Measurements from ENCODE around the gene BRIP1. TPM values are rescaled to one million over a fixed set of nuclear protein-coding genes. Genes with fewer than 3 reads are reported as not detected.

Gene BRIP1
- total and polyA plus RNA-seq, 2 experiments from 2014 or later: 8.0 to 23.1 TPM

GRCh38 chr17:61908292-61909037 lies 45.1 kb upstream of the BRIP1 start (continued):
- TF ChIP-seq ZNF114 (CRISPR knock-in tag; IDR thresholded peaks at IDR 0.05): no peak
- TF ChIP-seq, protein P1, sequence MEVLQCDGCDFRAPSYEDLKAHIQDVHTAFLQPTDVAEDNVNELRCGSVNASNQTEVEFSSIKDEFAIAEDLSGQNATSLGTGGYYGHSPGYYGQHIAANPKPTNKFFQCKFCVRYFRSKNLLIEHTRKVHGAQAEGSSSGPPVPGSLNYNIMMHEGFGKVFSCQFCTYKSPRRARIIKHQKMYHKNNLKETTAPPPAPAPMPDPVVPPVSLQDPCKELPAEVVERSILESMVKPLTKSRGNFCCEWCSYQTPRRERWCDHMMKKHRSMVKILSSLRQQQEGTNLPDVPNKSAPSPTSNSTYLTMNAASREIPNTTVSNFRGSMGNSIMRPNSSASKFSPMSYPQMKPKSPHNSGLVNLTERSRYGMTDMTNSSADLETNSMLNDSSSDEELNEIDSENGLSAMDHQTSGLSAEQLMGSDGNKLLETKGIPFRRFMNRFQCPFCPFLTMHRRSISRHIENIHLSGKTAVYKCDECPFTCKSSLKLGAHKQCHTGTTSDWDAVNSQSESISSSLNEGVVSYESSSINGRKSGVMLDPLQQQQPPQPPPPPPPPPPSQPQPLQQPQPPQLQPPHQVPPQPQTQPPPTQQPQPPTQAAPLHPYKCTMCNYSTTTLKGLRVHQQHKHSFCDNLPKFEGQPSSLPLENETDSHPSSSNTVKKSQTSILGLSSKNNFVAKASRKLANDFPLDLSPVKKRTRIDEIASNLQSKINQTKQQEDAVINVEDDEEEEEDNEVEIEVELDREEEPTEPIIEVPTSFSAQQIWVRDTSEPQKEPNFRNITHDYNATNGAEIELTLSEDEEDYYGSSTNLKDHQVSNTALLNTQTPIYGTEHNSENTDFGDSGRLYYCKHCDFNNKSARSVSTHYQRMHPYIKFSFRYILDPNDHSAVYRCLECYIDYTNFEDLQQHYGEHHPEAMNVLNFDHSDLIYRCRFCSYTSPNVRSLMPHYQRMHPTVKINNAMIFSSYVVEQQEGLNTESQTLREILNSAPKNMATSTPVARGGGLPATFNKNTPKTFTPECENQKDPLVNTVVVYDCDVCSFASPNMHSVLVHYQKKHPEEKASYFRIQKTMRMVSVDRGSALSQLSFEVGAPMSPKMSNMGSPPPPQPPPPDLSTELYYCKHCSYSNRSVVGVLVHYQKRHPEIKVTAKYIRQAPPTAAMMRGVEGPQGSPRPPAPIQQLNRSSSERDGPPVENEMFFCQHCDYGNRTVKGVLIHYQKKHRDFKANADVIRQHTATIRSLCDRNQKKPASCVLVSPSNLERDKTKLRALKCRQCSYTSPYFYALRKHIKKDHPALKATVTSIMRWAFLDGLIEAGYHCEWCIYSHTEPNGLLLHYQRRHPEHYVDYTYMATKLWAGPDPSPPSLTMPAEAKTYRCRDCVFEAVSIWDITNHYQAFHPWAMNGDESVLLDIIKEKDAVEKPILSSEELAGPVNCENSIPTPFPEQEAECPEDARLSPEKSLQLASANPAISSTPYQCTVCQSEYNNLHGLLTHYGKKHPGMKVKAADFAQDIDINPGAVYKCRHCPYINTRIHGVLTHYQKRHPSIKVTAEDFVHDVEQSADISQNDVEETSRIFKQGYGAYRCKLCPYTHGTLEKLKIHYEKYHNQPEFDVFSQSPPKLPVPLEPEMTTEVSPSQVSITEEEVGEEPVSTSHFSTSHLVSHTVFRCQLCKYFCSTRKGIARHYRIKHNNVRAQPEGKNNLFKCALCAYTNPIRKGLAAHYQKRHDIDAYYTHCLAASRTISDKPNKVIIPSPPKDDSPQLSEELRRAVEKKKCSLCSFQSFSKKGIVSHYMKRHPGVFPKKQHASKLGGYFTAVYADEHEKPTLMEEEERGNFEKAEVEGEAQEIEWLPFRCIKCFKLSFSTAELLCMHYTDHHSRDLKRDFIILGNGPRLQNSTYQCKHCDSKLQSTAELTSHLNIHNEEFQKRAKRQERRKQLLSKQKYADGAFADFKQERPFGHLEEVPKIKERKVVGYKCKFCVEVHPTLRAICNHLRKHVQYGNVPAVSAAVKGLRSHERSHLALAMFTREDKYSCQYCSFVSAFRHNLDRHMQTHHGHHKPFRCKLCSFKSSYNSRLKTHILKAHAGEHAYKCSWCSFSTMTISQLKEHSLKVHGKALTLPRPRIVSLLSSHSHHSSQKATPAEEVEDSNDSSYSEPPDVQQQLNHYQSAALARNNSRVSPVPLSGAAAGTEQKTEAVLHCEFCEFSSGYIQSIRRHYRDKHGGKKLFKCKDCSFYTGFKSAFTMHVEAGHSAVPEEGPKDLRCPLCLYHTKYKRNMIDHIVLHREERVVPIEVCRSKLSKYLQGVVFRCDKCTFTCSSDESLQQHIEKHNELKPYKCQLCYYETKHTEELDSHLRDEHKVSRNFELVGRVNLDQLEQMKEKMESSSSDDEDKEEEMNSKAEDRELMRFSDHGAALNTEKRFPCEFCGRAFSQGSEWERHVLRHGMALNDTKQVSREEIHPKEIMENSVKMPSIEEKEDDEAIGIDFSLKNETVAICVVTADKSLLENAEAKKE (CRISPR knock-in tag; IDR thresholded peaks at IDR 0.05): no peak

GRCh38 chr17:61907361-61907760 lies 44.0 kb upstream of the BRIP1 start:
- H3K9me2 ChIP-seq (ENCODE audit: insufficient read depth): no peaks in the 10 kb centered on the region
- ATAC-seq (no peak), DNase-seq (ENCODE audit: low spot score) (no peak)
- H3K4me3 ChIP-seq: no peak overlapping the region
- Mint-ChIP-seq H3K4me1 (no peaks in the 10 kb centered on the region), H3K27me3 (ENCODE audit: insufficient read depth, low read depth, poor library complexity) (no peaks in the 10 kb centered on the region), H3K36me3 (ENCODE audit: low read depth) (peaks cover 39% of the 10 kb centered on the region), H3K27ac (no peak overlapping the region), H3K4me3 (no peak overlapping the region), H3K9me3 (no peaks in the 10 kb centered on the region)
- H3K79me2 ChIP-seq (replicated peaks; ENCODE audit: insufficient read depth): no peaks in the 10 kb centered on the region
- no peaks in the 10 kb centered on the region for H3K27me3 ChIP-seq (ENCODE audit: insufficient read depth)
- no peak overlapping the region for H2AFZ ChIP-seq
- H3K4me2 ChIP-seq: no peak overlapping the region
- H3K27ac ChIP-seq (ENCODE audit: low read depth): no peak overlapping the region
- H3F3A ChIP-seq (replicated peaks; ENCODE audit: low read depth): no peaks in the 10 kb centered on the region
- no peaks in the 10 kb centered on the region for H3K4me1 ChIP-seq (ENCODE audit: insufficient read depth)
- H3K36me3 ChIP-seq (ENCODE audit: insufficient read depth): peaks cover 31% of the 10 kb centered on the region
- H4K20me1 ChIP-seq (replicated peaks; ENCODE audit: insufficient read depth): peaks cover 5% of the 10 kb centered on the region; the same call in 1 of the 2 replicates
- TF ChIP-seq JUNB (IDR thresholded peaks at IDR 0.05; ENCODE audit: unreplicated experiment): no peak
- TF ChIP-seq EZH2 (IDR thresholded peaks at IDR 0.05; ENCODE audit: low read depth, unreplicated experiment): no peak
- TF ChIP-seq NANOG (IDR thresholded peaks at IDR 0.05; ENCODE audit: borderline replicate concordance): no peak
- no peak for TF ChIP-seq ZNF114 (CRISPR knock-in tag; IDR thresholded peaks at IDR 0.05)
- TF ChIP-seq EZH2phosphoT487 (IDR thresholded peaks at IDR 0.05; ENCODE audit: unreplicated experiment): no peak
- TF ChIP-seq REST (IDR thresholded peaks at IDR 0.05; ENCODE audit: unreplicated experiment): no peak
- TF ChIP-seq ZNF331 (CRISPR knock-in tag; IDR thresholded peaks at IDR 0.05; ENCODE audit: low read depth): no peak

Data from GM23338 (cell line).